GM12878 (cell line): ENCODE data around the gene RSRC1. TPM values are rescaled to one million over a fixed set of nuclear protein-coding genes. Genes with fewer than 3 reads are reported as not detected.

Experiments
- ASH2L ChIP-seq: fragments of 300-600, 200-600 bp; sonication (generic); IDR thresholded peaks from 2 replicates; pipeline ENCODE4 v1.6.1; 2017; ENCODE audit warnings: low read depth, mild to moderate bottlenecking, borderline replicate concordance
- BCLAF1 ChIP-seq: fragments of 450-650 bp; IDR thresholded peaks from 2 replicates; pipeline ENCODE4 v1.6.1; 2017; ENCODE audit warnings: antibody characterized with exemption, mild to moderate bottlenecking, moderate library complexity
- CEBPB ChIP-seq, 2 experiments: fragments of 150-350 bp in 1 of 2; IDR thresholded peaks; 2 replicates each; pipeline ENCODE4 v1.6.1; 2012 to 2014; ENCODE audit warnings: low read depth in 2 of 2, low read length in 2 of 2, borderline replicate concordance in 1 of 2, inconsistent platforms in 1 of 2
- E2F4 ChIP-seq: IDR thresholded peaks from 2 replicates; pipeline ENCODE4 v1.6.1; 2012; ENCODE audit warnings: low read depth, low read length, improper control_type of control experiment
- EED ChIP-seq: sonication (generic); IDR thresholded peaks from 2 replicates; pipeline ENCODE4 v1.6.1; 2016; ENCODE audit warnings: antibody characterized with exemption, low read depth
- FOS ChIP-seq: IDR thresholded peaks from 3 replicates; pipeline ENCODE4 v1.6.1; 2011; ENCODE audit warnings: borderline replicate concordance; ENCODE audit not compliant: insufficient read length; ENCODE audit errors: extremely low read depth
- KLF5 ChIP-seq: fragments of 450-650 bp; IDR thresholded peaks from 2 replicates; pipeline ENCODE4 v1.6.1; 2014; ENCODE audit warnings: mild to moderate bottlenecking; ENCODE audit not compliant: partially characterized antibody
- MXI1 ChIP-seq: fragments of 150-350 bp; IDR thresholded peaks from 2 replicates; pipeline ENCODE4 v1.6.1; 2011; ENCODE audit warnings: low read depth, mild to moderate bottlenecking, inconsistent platforms, low read length, improper control_type of control experiment
- RBBP5 ChIP-seq: fragments of 200-600 bp; sonication (generic); conservative IDR thresholded peaks from 2 replicates; pipeline ENCODE4 v1.6.1; 2016
- SPI1 ChIP-seq: IDR thresholded peaks from 2 replicates; pipeline ENCODE4 v1.6.1; 2011; ENCODE audit warnings: low read depth, mild to moderate bottlenecking, low read length, moderate library complexity, borderline replicate concordance; ENCODE audit not compliant: insufficient read depth
- YY1 ChIP-seq: IDR thresholded peaks from 2 replicates; pipeline ENCODE4 v1.6.1; 2011; ENCODE audit warnings: low read depth, mild to moderate bottlenecking, low read length
- polyA plus RNA-seq, 11 experiments: library from polyadenylated mRNA; depleted of rRNA in 4 of 11; unstranded in 6 of 11; stranded (reverse) in 5 of 11; fragments of >200 nt; fragmentation: Nextera tagmentation in 4 of 11; fragmentation: Illumina TruSeq in 1 of 11; extraction: Ambion mirVana in 4 of 11; extraction: Trizol in 1 of 11; gene quantifications; 1 replicate in 1 of 11; 2 replicates in 10 of 11; pipeline versions ENCODE4 v1.2.1 to v1.2.3, GENCODE V29; 2011 to 2016; ENCODE audit warnings: inconsistent platforms in 2 of 11, missing spikeins in 2 of 11, low read depth in 1 of 11
- total RNA-seq, 4 experiments: library from RNA; depleted of rRNA in 3 of 4; stranded (reverse); fragments of >200 nt in 3 of 4; fragmentation: Illumina TruSeq in 1 of 4; extraction: Trizol in 1 of 4; gene quantifications; 2 replicates each; pipeline versions ENCODE4 v1.2.1 to v1.2.3, GENCODE V29; 2013 to 2021
- TF ChIP-seq, protein P1 (sequence below): IDR thresholded peaks from 2 replicates; pipeline ENCODE4 v1.6.1; 2011; ENCODE audit warnings: borderline replicate concordance, low read depth, mild to moderate bottlenecking, moderate library complexity, low read length; ENCODE audit not compliant: insufficient read depth, poor library complexity, severe bottlenecking

RSRC1 gene
- total and polyA plus RNA-seq, 10 of the 15 experiments (the other 5 are each of a cell fraction or from before 2014, with no cell fraction given) = 16.4 to 85.9 (median 42.0) TPM

- no peak for TF ChIP-seq FOS
- TF ChIP-seq E2F4 = no peak
- no peak for TF ChIP-seq BCLAF1
- TF ChIP-seq EED = no peak
- no peak for TF ChIP-seq SPI1
- TF ChIP-seq MXI1 = no peak
- TF ChIP-seq, protein P1, sequence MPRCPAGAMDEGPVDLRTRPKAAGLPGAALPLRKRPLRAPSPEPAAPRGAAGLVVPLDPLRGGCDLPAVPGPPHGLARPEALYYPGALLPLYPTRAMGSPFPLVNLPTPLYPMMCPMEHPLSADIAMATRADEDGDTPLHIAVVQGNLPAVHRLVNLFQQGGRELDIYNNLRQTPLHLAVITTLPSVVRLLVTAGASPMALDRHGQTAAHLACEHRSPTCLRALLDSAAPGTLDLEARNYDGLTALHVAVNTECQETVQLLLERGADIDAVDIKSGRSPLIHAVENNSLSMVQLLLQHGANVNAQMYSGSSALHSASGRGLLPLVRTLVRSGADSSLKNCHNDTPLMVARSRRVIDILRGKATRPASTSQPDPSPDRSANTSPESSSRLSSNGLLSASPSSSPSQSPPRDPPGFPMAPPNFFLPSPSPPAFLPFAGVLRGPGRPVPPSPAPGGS = no peak
- TF ChIP-seq ASH2L = no peak
- TF ChIP-seq YY1 = no peak
- TF ChIP-seq CEBPB (IDR thresholded peaks at IDR 0.05; ENCODE audit: borderline replicate concordance in 1 of 2, low read depth in 2 of 2, low read length in 2 of 2) = no peak
- no peak for TF ChIP-seq RBBP5
- no peak for TF ChIP-seq KLF5
These were observed 9.2 kb upstream of the RSRC1 start (continued) for GRCh38 chr3:158100681-158101080.
